RWPE1 (cell line): ENCODE measurements around the gene TRABD2A.
A peak's percentile ranks its signal among the peaks of the same experiment; 100 is the strongest.

Experiments
- CTCF ChIA-PET: fragments of 350-600 bp; sonication (Branson Sonifier 250); formaldehyde crosslinking; extraction: SDS; loops from one replicate; lab custom pipeline; 2021; lab: Yijun Ruan, JAX
- POLR2A ChIA-PET: fragments of 400-600 bp; formaldehyde crosslinking; extraction: SDS; loops from one replicate; lab custom pipeline; 2020; ENCODE audit warnings: antibody characterized with exemption; ENCODE audit not compliant: low non-redundant PET; lab: Yijun Ruan, JAX
- DNase-seq: peaks from one replicate; pipeline ENCODE4 v3.0.0; 2012; ENCODE audit warnings: low spot score
- H3K27ac ChIP-seq: fragments of 450-650 bp; 2 replicates; pipeline ENCODE4 v1.5.1; 2017
- TF ChIP-seq, protein P1 (sequence below): fragments of 450-650 bp; conservative IDR thresholded peaks from 2 replicates; pipeline ENCODE4 v1.5.1; 2017; ENCODE audit warnings: low read depth, mild to moderate bottlenecking

Gene TRABD2A

DNA sequence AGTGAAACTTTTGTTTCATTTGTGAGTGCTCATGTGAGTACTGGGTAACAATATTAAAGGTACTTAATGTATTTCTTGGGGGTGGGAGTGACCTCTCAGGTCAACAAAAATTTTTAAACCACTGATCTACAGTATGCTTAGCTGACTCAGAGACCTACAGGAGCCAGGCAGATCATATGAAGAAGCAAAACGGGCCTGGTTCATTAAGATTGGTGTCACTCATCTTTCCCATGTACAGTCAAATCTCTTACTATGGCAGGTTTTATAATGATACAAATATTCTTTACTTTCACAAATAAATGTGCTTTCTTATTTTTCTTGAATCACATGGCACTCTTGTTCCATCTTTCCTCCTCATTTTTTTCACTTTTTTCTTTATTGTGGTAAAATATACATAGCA lies 16.9 kb upstream of the TRABD2A start:
- TF ChIP-seq, protein P1, sequence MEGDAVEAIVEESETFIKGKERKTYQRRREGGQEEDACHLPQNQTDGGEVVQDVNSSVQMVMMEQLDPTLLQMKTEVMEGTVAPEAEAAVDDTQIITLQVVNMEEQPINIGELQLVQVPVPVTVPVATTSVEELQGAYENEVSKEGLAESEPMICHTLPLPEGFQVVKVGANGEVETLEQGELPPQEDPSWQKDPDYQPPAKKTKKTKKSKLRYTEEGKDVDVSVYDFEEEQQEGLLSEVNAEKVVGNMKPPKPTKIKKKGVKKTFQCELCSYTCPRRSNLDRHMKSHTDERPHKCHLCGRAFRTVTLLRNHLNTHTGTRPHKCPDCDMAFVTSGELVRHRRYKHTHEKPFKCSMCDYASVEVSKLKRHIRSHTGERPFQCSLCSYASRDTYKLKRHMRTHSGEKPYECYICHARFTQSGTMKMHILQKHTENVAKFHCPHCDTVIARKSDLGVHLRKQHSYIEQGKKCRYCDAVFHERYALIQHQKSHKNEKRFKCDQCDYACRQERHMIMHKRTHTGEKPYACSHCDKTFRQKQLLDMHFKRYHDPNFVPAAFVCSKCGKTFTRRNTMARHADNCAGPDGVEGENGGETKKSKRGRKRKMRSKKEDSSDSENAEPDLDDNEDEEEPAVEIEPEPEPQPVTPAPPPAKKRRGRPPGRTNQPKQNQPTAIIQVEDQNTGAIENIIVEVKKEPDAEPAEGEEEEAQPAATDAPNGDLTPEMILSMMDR, result no peak
- CTCF ChIA-PET, result interaction anchor here (0.6 kb wide), 1 partner anchor 32 kb away, joined by 3 read pairs; no protein-coding TSS in a partner anchor
- POLR2A ChIA-PET, result interaction anchor here (0.9 kb wide), 1 partner anchor 70 kb away, joined by 3 read pairs; no protein-coding TSS in a partner anchor
- no peak overlapping the region for H3K27ac ChIP-seq
- no peak for DNase-seq

DNA sequence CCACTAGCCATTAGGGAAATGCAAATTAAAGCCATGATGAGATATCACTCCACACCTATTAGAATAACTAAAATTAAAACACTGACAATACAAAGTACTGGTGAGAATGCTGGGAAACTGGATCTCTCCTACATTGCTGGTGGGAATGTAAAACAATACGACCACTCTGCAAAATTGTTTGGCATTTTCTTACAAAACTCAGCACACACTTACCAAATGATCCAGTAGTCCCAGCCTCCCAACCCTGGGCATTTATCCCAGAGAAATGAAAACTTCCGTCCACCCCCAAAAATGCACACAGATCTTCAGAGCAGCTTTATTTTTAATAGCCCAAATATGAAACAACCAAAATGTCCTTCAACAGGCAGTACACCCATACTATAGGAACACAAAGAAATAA lies 15.7 kb upstream of the TRABD2A start:
- TF ChIP-seq, protein P1, result no peak
- POLR2A ChIA-PET, result interaction anchor here (1.0 kb wide), 1 partner anchor 10 kb away, joined by 4 read pairs; no protein-coding TSS in a partner anchor
- CTCF ChIA-PET, result interaction anchor here (0.6 kb wide), 2 partner anchors 44 to 370 kb away, joined by 3 read pairs; no protein-coding TSS in a partner anchor
- H3K27ac ChIP-seq, result no peak overlapping the region
- DNase-seq, result no peak

DNA sequence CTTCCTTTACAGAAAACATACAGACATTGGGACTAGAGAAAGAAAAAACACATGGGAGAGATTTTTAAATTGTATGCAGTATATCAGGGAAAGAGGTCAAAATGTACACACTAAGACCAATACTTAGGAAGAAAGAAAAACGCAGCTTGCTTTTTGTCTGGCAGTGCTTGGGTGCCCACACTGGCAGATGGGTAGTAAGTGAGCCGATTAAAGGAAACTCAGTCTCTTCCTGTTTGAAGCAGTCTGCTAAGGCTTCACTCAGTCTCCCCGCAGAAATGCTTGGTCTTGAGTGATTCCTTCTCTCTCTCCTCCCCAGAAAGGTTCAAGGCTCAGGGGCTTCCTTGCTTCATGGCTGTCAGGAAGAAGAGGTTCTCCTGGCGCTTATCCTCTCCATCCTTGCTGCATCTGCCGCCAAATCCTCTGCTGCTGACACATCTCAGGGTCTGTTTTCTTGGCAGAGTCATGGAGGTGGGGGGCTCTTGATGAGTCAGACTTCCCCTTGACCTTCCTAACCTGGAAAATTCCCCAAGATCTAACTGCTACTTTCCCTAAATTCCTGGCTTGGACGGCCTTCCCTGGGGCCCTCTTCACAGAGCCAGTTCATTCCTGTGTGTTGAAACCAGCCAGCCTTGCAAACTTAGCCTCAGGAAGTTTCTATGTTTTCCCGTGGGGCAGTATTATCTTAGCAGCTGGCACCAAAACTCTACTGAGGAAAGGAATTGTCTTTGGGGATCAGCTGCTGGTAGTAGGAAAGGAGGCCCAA lies 14.1 kb upstream of the TRABD2A start:
- POLR2A ChIA-PET, result no interaction called here
- TF ChIP-seq, protein P1, result no peak
- peak overlapping the region; percentile 60 for H3K27ac ChIP-seq
- no peak for DNase-seq
- CTCF ChIA-PET, result interaction anchor here (0.8 to 2.2 kb wide), 2 partner anchors 13 to 31 kb away, joined by 4 to 8 read pairs; no protein-coding TSS in a partner anchor

DNA sequence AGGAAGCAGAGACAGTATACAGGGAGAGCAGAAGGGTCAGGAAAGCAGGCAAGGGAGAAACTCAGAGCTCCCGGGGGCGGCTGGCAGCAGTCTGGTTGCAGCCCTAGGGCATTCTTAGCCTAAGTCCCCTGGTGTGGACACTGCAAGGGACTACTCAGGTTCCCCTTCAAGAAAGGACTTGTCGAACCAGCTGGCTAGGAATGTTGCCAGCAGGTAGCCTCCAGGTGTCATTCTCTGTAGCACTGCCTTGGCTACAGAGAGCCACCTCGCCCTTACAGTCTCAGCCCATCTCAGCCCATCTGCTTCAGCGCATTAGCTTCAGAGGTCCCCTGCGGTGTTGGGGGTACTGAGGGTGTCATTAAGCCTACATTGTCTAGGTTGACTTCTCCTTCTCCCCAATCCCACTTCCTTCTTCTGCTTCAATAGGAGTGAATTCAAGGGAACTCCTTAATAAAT lies 13.3 kb upstream of the TRABD2A start:
- DNase-seq, result no peak
- H3K27ac ChIP-seq, result peak overlapping the region; percentile 61
- TF ChIP-seq, protein P1, result no peak
- CTCF ChIA-PET, result interaction anchor here (2.2 kb wide), 1 partner anchor 32 kb away, joined by 8 read pairs; no protein-coding TSS in a partner anchor
- POLR2A ChIA-PET, result no interaction called here

DNA sequence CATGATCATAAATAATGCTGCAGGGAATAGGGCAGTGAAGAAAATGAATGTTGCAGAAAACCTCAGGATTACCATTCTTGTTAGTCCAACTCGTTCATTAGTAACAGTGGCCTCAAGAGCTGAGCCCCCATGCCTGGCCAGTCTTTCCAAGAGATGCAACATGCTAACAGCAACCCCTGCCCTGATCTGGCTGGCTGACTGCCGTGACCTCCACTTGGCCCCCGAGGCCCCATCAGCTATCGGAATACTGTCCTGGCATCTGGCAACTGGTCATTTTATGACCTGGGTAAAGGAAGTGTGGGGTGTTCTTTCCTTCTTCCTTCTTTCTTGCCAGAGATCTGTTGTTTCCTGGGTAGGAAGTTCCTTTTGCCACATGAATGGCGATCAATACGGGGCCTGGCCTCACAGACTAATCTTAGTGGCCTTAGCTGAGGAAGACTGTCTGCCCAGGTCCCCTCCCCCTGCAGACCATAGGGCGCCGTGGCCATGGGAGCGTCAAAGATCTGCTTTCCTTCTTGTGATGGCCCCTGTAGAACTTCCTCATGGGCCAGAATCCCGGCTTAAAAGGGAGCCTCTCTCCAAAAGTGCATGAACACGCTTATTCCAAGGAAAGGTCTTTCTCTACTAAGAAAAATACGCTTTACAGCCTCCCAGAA lies 10.6 kb upstream of the TRABD2A start:
- DNase-seq, result no peak
- TF ChIP-seq, protein P1, result no peak
- no peak overlapping the region for H3K27ac ChIP-seq
- ChIA-PET POLR2A (interaction anchor here (0.6 kb wide), 2 partner anchors 28 to 65 kb away, joined by 3 to 11 read pairs; no protein-coding TSS in a partner anchor), CTCF (no interaction called here)

DNA sequence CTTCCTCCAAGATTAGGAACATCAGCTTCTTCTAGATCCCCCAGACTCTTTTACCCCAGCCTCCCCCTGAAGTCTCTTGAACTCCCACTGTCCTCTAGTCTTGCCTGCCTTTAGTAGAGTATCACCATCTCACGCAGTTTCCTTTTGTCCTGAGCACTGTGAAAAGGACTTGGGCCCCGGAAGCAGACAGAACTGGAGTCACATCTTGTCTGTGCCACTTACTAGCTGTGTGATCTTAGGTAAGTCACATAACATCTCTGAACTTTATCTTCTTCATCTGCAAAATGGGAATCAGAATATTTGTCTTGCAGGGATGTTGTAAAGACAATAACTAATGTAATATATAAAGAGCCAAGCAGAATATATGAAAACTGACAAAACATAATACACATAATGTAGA lies 8.4 kb upstream of the TRABD2A start:
- CTCF ChIA-PET, result interaction anchor here (1.3 kb wide), 1 partner anchor 31 kb away, joined by 4 read pairs; no protein-coding TSS in a partner anchor
- peak overlapping the region; percentile 60 for H3K27ac ChIP-seq
- no peak for DNase-seq
- TF ChIP-seq, protein P1, result no peak
- POLR2A ChIA-PET, result no interaction called here
